Osteocyte (in vitro differentiated cells): ENCODE results near the gene BPIFB6. TPM values are rescaled to one million over a fixed set of nuclear protein-coding genes. Genes with fewer than 3 reads are reported as not detected.

Experiments used
- DNase-seq: peaks from one replicate; pipeline ENCODE4 v3.0.0; 2021; ENCODE audit warnings: mixed read lengths; ENCODE audit not compliant: unreplicated experiment; ENCODE audit errors: extremely low spot score
- H3K27ac Mint-ChIP-seq: one replicate; pipeline ENCODE4 v1.8.0; 2021; ENCODE audit warnings: mild to moderate bottlenecking, mixed read lengths; ENCODE audit not compliant: unreplicated experiment
- H3K27me3 Mint-ChIP-seq: one replicate; pipeline ENCODE4 v1.8.0; 2021; ENCODE audit warnings: mixed read lengths; ENCODE audit not compliant: unreplicated experiment
- H3K36me3 Mint-ChIP-seq: one replicate; pipeline ENCODE4 v1.8.0; 2021; ENCODE audit warnings: mixed read lengths; ENCODE audit not compliant: unreplicated experiment
- H3K4me1 Mint-ChIP-seq: one replicate; pipeline ENCODE4 v1.8.0; 2021; ENCODE audit warnings: mixed read lengths; ENCODE audit not compliant: unreplicated experiment
- H3K4me3 Mint-ChIP-seq: one replicate; pipeline ENCODE4 v1.8.0; 2021; ENCODE audit warnings: mild to moderate bottlenecking, moderate library complexity, mixed read lengths; ENCODE audit not compliant: unreplicated experiment
- H3K9me3 Mint-ChIP-seq: one replicate; pipeline ENCODE4 v1.8.0; 2021; ENCODE audit warnings: mixed read lengths; ENCODE audit not compliant: unreplicated experiment
- total RNA-seq: library from RNA; stranded (reverse); gene quantifications from 2 replicates; pipeline ENCODE4 v1.2.1, GENCODE V29; 2021
- TF ChIP-seq, protein P1 (sequence below): fragments of 200-600 bp; sonication (generic); IDR thresholded peaks from 2 replicates; pipeline ENCODE4 v1.5.0; 2021; ENCODE audit warnings: antibody characterized with exemption, mild to moderate bottlenecking, moderate library complexity

BPIFB6 gene
- total RNA-seq, 1 donor from 2014 or later = not detected

DNA sequence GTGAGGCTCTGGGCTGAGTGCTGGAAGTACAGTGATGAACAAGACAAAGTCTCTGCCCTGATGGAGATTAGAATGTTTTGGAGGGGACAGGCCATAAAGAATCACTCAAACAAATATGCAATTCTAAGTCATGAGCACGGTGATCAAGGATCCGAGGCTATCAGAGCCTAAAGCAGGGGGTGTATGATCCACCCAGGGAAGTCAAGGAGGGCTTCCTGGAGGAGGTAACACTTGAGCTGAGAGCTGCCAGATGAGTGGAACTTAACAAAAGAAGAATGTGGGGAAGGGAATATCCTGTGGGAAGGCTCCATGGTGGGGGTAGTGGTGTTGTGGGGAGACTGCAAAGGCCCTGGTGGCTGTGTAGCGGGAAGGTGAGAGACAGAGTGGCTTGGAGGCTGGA, 60.2 kb downstream of the BPIFB6 start:
- H3K4me1 Mint-ChIP-seq = no peaks in the 10 kb centered on the region
- DNase-seq = no peak
- H3K27me3 Mint-ChIP-seq = peaks cover 2% of the 10 kb centered on the region
- TF ChIP-seq, protein P1, sequence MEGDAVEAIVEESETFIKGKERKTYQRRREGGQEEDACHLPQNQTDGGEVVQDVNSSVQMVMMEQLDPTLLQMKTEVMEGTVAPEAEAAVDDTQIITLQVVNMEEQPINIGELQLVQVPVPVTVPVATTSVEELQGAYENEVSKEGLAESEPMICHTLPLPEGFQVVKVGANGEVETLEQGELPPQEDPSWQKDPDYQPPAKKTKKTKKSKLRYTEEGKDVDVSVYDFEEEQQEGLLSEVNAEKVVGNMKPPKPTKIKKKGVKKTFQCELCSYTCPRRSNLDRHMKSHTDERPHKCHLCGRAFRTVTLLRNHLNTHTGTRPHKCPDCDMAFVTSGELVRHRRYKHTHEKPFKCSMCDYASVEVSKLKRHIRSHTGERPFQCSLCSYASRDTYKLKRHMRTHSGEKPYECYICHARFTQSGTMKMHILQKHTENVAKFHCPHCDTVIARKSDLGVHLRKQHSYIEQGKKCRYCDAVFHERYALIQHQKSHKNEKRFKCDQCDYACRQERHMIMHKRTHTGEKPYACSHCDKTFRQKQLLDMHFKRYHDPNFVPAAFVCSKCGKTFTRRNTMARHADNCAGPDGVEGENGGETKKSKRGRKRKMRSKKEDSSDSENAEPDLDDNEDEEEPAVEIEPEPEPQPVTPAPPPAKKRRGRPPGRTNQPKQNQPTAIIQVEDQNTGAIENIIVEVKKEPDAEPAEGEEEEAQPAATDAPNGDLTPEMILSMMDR = no peak
- no peaks in the 10 kb centered on the region for H3K36me3 Mint-ChIP-seq
- no peak overlapping the region for H3K4me3 Mint-ChIP-seq
- H3K27ac Mint-ChIP-seq = no peak overlapping the region
- H3K9me3 Mint-ChIP-seq = no peaks in the 10 kb centered on the region

DNA sequence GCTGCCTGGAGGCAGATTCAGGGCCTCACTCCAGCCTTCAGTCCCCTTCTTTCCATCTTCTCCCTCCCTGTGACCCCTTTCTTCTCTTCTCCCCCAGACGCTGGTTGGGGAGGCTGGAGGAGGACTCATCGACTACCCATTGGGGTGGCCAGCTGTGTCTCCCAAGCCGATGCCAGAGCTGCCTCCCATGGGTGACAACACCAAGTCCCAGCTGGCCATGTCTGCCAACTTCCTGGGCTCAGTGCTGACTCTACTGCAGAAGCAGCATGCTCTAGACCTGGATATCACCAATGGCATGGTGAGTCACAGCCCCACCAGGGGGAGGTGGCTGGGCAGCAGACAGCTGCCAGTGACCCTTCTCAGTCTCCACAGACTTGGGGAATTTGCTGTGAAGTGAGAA, 60.9 kb downstream of the BPIFB6 start:
- no peak for DNase-seq
- H3K36me3 Mint-ChIP-seq = no peaks in the 10 kb centered on the region
- peaks cover 2% of the 10 kb centered on the region for H3K27me3 Mint-ChIP-seq

DNA sequence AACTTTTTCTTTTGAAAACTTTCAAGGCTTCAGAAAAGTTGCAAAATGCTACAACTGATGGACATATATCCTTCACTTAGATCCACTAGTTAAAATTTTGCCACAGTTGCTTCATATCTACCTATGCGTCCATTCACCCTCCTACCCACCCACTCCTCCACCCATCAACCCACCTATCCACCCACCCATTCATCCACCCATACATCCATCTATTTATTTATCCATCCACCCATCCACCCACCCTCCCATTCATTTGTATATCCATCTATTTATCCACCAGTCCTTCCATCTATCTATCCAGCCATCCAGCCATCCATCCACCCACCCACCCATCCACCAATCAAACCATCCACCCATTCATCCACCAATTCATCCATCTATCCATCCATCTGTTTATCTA, 61.6 kb downstream of the BPIFB6 start:
- Mint-ChIP-seq H3K9me3 (no peaks in the 10 kb centered on the region), H3K36me3 (no peaks in the 10 kb centered on the region), H3K27me3 (no peaks in the 10 kb centered on the region), H3K4me1 (no peaks in the 10 kb centered on the region), H3K27ac (no peak overlapping the region), H3K4me3 (no peak overlapping the region)
- DNase-seq = no peak
- TF ChIP-seq, protein P1 = no peak

More for the DNA sequence above, 60.9 kb downstream of the BPIFB6 start:
- TF ChIP-seq, protein P1 = no peak
- Mint-ChIP-seq H3K4me3 (no peak overlapping the region), H3K4me1 (no peaks in the 10 kb centered on the region), H3K27ac (no peak overlapping the region), H3K9me3 (no peaks in the 10 kb centered on the region)

DNA sequence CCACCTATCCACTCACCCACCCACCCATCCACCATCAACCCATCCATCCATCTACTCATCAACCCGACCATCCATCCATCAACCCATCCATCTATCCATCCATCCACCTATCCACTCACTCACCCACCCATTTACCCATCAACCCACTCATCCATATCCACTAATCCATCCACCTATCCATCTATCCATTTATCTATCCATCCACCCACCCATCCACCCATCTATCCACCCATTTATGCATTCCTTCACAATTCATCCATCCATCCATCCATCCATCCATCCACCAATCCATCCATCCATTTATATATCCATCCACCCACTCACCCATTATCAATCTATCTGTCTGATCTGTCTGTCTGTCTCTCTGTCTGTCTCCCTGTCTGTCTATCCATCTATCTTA, 62.1 kb downstream of the BPIFB6 start:
- Mint-ChIP-seq H3K4me3 (no peak overlapping the region), H3K4me1 (no peaks in the 10 kb centered on the region), H3K27me3 (no peaks in the 10 kb centered on the region), H3K36me3 (no peaks in the 10 kb centered on the region), H3K9me3 (no peaks in the 10 kb centered on the region), H3K27ac (no peak overlapping the region)
- TF ChIP-seq, protein P1 = no peak
- DNase-seq = no peak

Other genes with a start within 250 kb of the BPIFB6 start
- gene MAPRE1, start 211.7 kb upstream of the BPIFB6 start, total RNA-seq = 92.8 and 94.8 TPM in 2 replicates
- 0.64 and 0.97 TPM in 2 replicates for gene EFCAB8, start 172.7 kb upstream of the BPIFB6 start, total RNA-seq
- gene SUN5, start 27.2 kb upstream of the BPIFB6 start, total RNA-seq = not detected in 2 replicates
- gene BPIFB2, start 23.9 kb upstream of the BPIFB6 start, total RNA-seq = not detected in 2 replicates
- not detected in 2 replicates for gene BPIFB3, start 22.3 kb downstream of the BPIFB6 start, total RNA-seq
- not detected in 2 replicates for gene BPIFB4, start 48.0 kb downstream of the BPIFB6 start, total RNA-seq
- not detected in 2 replicates for gene BPIFA2, start 136.5 kb downstream of the BPIFB6 start, total RNA-seq
- gene BPIFA3, start 185.7 kb downstream of the BPIFB6 start, total RNA-seq = not detected in 2 replicates
- not detected in 2 replicates for gene BPIFA1, start 204.3 kb downstream of the BPIFB6 start, total RNA-seq